SK-N-SH (cell line): Measurements from ENCODE around the gene EXOC6B. TPM values are rescaled to one million over a fixed set of nuclear protein-coding genes. Genes with fewer than 3 reads are reported as not detected.

ENCODE experiments used
- CTCF ChIA-PET: fragments of 300-600, 350-600 bp; formaldehyde crosslinking; extraction: SDS; loops from one replicate; lab custom pipeline; 2021; lab: Yijun Ruan, JAX
- POLR2A ChIA-PET: fragments of 350-600 bp; sonication (Branson Sonifier 250); formaldehyde crosslinking; extraction: SDS; loops from one replicate; lab custom pipeline; 2020; ENCODE audit warnings: antibody characterized with exemption, inconsistent platforms; lab: Yijun Ruan, JAX
- DNase-seq: peaks from one replicate; pipeline ENCODE4 v3.0.0; 2012
- H2AFZ ChIP-seq: fragments of 200-600 bp; sonication (generic); 2 replicates; pipeline ENCODE4 v1.8.1; 2016; ENCODE audit warnings: antibody characterized with exemption, mild to moderate bottlenecking, low read depth
- H3F3A ChIP-seq: fragments of 200-600 bp; sonication (generic); replicated peaks from 2 replicates; pipeline ENCODE3; 2016; ENCODE audit warnings: antibody characterized with exemption, mild to moderate bottlenecking; ENCODE audit not compliant: insufficient read depth
- H3K27ac ChIP-seq, 2 experiments: fragments of 200-500 bp in 1 of 2; fragments of 200-600 bp in 1 of 2; sonication (Bioruptor generic) in 1 of 2; sonication (generic), shearing (Covaris generic) in 1 of 2; 2 replicates each; pipeline versions ENCODE4 v1.5.1 to v1.6.1; 2014 to 2016; ENCODE audit warnings: low read depth in 2 of 2, inconsistent platforms in 1 of 2, low read length in 1 of 2, mild to moderate bottlenecking in 1 of 2, mixed read lengths in 1 of 2
- H3K27me3 ChIP-seq: fragments of 200-600 bp; sonication (generic), shearing (Covaris generic); 2 replicates; pipeline ENCODE4 v1.6.1; 2016; ENCODE audit warnings: mixed run types; ENCODE audit not compliant: insufficient read depth
- H3K36me3 ChIP-seq, 2 experiments: fragments of 200-500 bp in 1 of 2; fragments of 200-600 bp in 1 of 2; sonication (Bioruptor generic) in 1 of 2; sonication (generic) in 1 of 2; replicated peaks in 1 of 2; 2 replicates each; pipeline versions ENCODE3 to v1.5.1; 2014 to 2016; ENCODE audit warnings: low read length in 1 of 2, mild to moderate bottlenecking in 1 of 2; ENCODE audit not compliant: insufficient read depth in 2 of 2, control insufficient read depth in 1 of 2
- H3K4me1 ChIP-seq, 2 experiments: fragments of 200-500 bp in 1 of 2; fragments of 200-600 bp in 1 of 2; sonication (Bioruptor generic) in 1 of 2; sonication (generic), shearing (Covaris generic) in 1 of 2; 2 replicates each; pipeline versions ENCODE4 v1.5.1 to v1.6.1; 2014 to 2016; ENCODE audit warnings: low read depth in 1 of 2, low read length in 1 of 2, mixed run types in 1 of 2; ENCODE audit not compliant: insufficient read depth in 2 of 2, control insufficient read depth in 1 of 2
- H3K4me2 ChIP-seq: fragments of 200-600 bp; sonication (generic), shearing (Covaris generic); 2 replicates; pipeline ENCODE4 v1.6.1; 2017; ENCODE audit warnings: mixed run types
- H3K4me3 ChIP-seq, 2 experiments: fragments of 200-500 bp in 1 of 2; fragments of 200-600 bp in 1 of 2; sonication (Bioruptor generic) in 1 of 2; sonication (generic), shearing (Covaris generic) in 1 of 2; 2 replicates each; pipeline versions ENCODE4 v1.5.1 to v1.8.1; 2014 to 2016; ENCODE audit warnings: low read depth in 2 of 2, inconsistent platforms in 1 of 2, low read length in 1 of 2, mild to moderate bottlenecking in 1 of 2, mixed read lengths in 1 of 2, moderate library complexity in 1 of 2
- H3K79me2 ChIP-seq: fragments of 200-600 bp; sonication (generic); 2 replicates; pipeline ENCODE4 v1.8.1; 2017; ENCODE audit warnings: mild to moderate bottlenecking; ENCODE audit not compliant: insufficient read depth
- H3K9ac ChIP-seq: fragments of 200-600 bp; sonication (generic); 2 replicates; pipeline ENCODE4 v1.6.1; 2017; ENCODE audit warnings: mixed run types
- H3K9me2 ChIP-seq: fragments of 200-600 bp; sonication (generic); 2 replicates; pipeline ENCODE4 v1.6.1; 2017; ENCODE audit warnings: mixed run types
- H3K9me3 ChIP-seq: fragments of 200-600 bp; sonication (generic); 2 replicates; pipeline ENCODE4 v1.6.1; 2017; ENCODE audit warnings: mixed run types, mild to moderate bottlenecking, moderate library complexity
- H4K20me1 ChIP-seq: fragments of 200-600 bp; sonication (generic); 2 replicates; pipeline ENCODE4 v1.6.1; 2017; ENCODE audit warnings: mild to moderate bottlenecking, mixed run types; ENCODE audit not compliant: insufficient read depth
- CHD2 ChIP-seq: fragments of 150-350 bp; IDR thresholded peaks from 2 replicates; pipeline ENCODE4 v1.6.1; 2018; ENCODE audit warnings: low read length; ENCODE audit not compliant: partially characterized antibody
- CTCF ChIP-seq: fragments of 200-600 bp; sonication (generic); IDR thresholded peaks from 2 replicates; pipeline ENCODE4 v1.6.1; 2017; ENCODE audit warnings: antibody characterized with exemption, mild to moderate bottlenecking, moderate library complexity
- ELF1 ChIP-seq: IDR thresholded peaks from 2 replicates; pipeline ENCODE4 v1.4.0; 2012
- EP300 ChIP-seq, 2 experiments: IDR thresholded peaks; 2 replicates each; pipeline versions ENCODE4 v1.4.0 to v1.6.1; 2012; ENCODE audit warnings: borderline replicate concordance in 1 of 2, low read depth in 1 of 2, low read length in 1 of 2
- FOSL2 ChIP-seq: IDR thresholded peaks from 2 replicates; pipeline ENCODE4 v1.4.0; 2012; ENCODE audit warnings: low read depth, mild to moderate bottlenecking, moderate library complexity, borderline replicate concordance
- FOXJ3 ChIP-seq: sonication (generic); formaldehyde crosslinking; IDR thresholded peaks from 2 replicates; pipeline ENCODE4 v1.5.1; 2020; ENCODE audit warnings: mild to moderate bottlenecking, missing genetic modification reagents
- FOXM1 ChIP-seq: IDR thresholded peaks from 2 replicates; pipeline ENCODE4 v1.4.0; 2012; ENCODE audit warnings: low read depth, mild to moderate bottlenecking
- JUND ChIP-seq: IDR thresholded peaks from 2 replicates; pipeline ENCODE4 v1.4.0; 2012
- MAX ChIP-seq: IDR thresholded peaks from 2 replicates; pipeline ENCODE4 v1.4.0; 2012; ENCODE audit warnings: low read depth
- MEF2A ChIP-seq: IDR thresholded peaks from 2 replicates; pipeline ENCODE4 v1.4.0; 2012; ENCODE audit warnings: low read depth, borderline replicate concordance
- MXI1 ChIP-seq: IDR thresholded peaks from 2 replicates; pipeline ENCODE4 v1.6.1; 2012; ENCODE audit warnings: mild to moderate bottlenecking, low read depth, low read length, improper control_type of control experiment
- NFIC ChIP-seq: IDR thresholded peaks from 2 replicates; pipeline ENCODE4 v1.4.0; 2012; ENCODE audit warnings: borderline replicate concordance
- POLR2AphosphoS5 ChIP-seq: IDR thresholded peaks from 2 replicates; pipeline ENCODE4 v1.6.1; 2012; ENCODE audit warnings: low read depth, low read length
- RAD21 ChIP-seq: IDR thresholded peaks from 2 replicates; pipeline ENCODE4 v1.6.1; 2012; ENCODE audit warnings: mild to moderate bottlenecking, low read length
- RCOR1 ChIP-seq: fragments of 150-350 bp; IDR thresholded peaks from 2 replicates; pipeline ENCODE4 v1.6.1; 2017; ENCODE audit warnings: antibody characterized with exemption, low read length
- RFX5 ChIP-seq: IDR thresholded peaks from 2 replicates; pipeline ENCODE4 v1.6.1; 2012; ENCODE audit warnings: mild to moderate bottlenecking, improper control_type of control experiment, low read length
- RXRA ChIP-seq: IDR thresholded peaks from 2 replicates; pipeline ENCODE4 v1.4.0; 2012; ENCODE audit warnings: low read depth, mild to moderate bottlenecking, borderline replicate concordance
- TAF1 ChIP-seq: IDR thresholded peaks from 2 replicates; pipeline ENCODE4 v1.6.1; 2012; ENCODE audit warnings: low read depth, mild to moderate bottlenecking, low read length, moderate library complexity, borderline replicate concordance
- TCF12 ChIP-seq: IDR thresholded peaks from 2 replicates; pipeline ENCODE4 v1.4.0; 2012
- TEAD4 ChIP-seq: IDR thresholded peaks from 2 replicates; pipeline ENCODE4 v1.4.0; 2012; ENCODE audit warnings: mild to moderate bottlenecking, borderline replicate concordance; ENCODE audit not compliant: insufficient read depth
- USF1 ChIP-seq: IDR thresholded peaks from 2 replicates; pipeline ENCODE4 v1.4.0; 2012; ENCODE audit warnings: low read depth, borderline replicate concordance
- USF2 ChIP-seq: fragments of 150-350 bp; IDR thresholded peaks from 2 replicates; pipeline ENCODE4 v1.6.1; 2017; ENCODE audit warnings: antibody characterized with exemption, low read length, low read depth, borderline replicate concordance
- WGBS: methylation state at CpG from one replicate; pipeline ENCODE4 v1.1.6; 2017; ENCODE audit warnings: low lambda C conversion rate; 5-methylcytosine and 5-hydroxymethylcytosine counted together
- polyA plus RNA-seq, 3 experiments: library from polyadenylated mRNA; depleted of rRNA; stranded (reverse); fragments of >200 nt; gene quantifications; 2 replicates each; pipeline ENCODE4 v1.2.3, GENCODE V29; 2012

The EXOC6B gene
- polyA plus RNA-seq, 1 of the 3 experiments (the other 2 are of a cell fraction) = 7.4 TPM

GRCh38 chr2:72685638-72686213 lies 140.1 kb downstream of the EXOC6B start:
- Histone ChIP-seq H3K79me2 (no peaks in the 10 kb centered on the region), H3K9me2 (no peaks in the 10 kb centered on the region), H3K27me3 (no peaks in the 10 kb centered on the region), H3K4me1 (peaks cover 0 to 15% of the 10 kb centered on the region in 2 experiments; a peak in 1 of 4 replicates), H3F3A (peaks cover 8% of the 10 kb centered on the region), H3K27ac (no peak overlapping the region), H3K4me2 (no peak overlapping the region), H2AFZ (no peak overlapping the region), H3K9me3 (no peaks in the 10 kb centered on the region), H3K4me3 (no peak overlapping the region), H3K9ac (no peak overlapping the region), H4K20me1 (no peaks in the 10 kb centered on the region), H3K36me3 (peaks cover 0 to 7% of the 10 kb centered on the region in 2 experiments)
- TF ChIP-seq USF1 (no peak), TAF1 (no peak), USF2 (no peak), FOXM1 (no peak), FOXJ3 (CRISPR knock-in tag) (no peak), FOSL2 (no peak), NFIC (no peak), MAX (no peak)
- CTCF ChIA-PET = interaction anchor here (1.0 kb wide), 1 partner anchor 60 kb away, joined by 3 read pairs; no protein-coding TSS in a partner anchor
- 88% methylated on average over 3 of the region's 3 CpGs for WGBS
- no peak for DNase-seq
- POLR2A ChIA-PET = no interaction called here

GRCh38 chr2:72682061-72682460 lies 143.8 kb downstream of the EXOC6B start:
- no peaks in the 10 kb centered on the region for H3K27me3 ChIP-seq
- no peak overlapping the region for H3K4me2 ChIP-seq
- H3K9ac ChIP-seq = no peak overlapping the region
- H3K36me3 ChIP-seq = peaks cover 0 to 12% of the 10 kb centered on the region in 2 experiments
- peaks cover 4 to 15% of the 10 kb centered on the region in 2 experiments; a peak in 3 of 4 replicates for H3K4me1 ChIP-seq
- H3K79me2 ChIP-seq = no peaks in the 10 kb centered on the region
- no peaks in the 10 kb centered on the region for H3K9me2 ChIP-seq
- POLR2A ChIA-PET = no interaction called here
- H3K27ac ChIP-seq = no peak overlapping the region
- H2AFZ ChIP-seq = no peak overlapping the region
- H3K4me3 ChIP-seq = no peak overlapping the region
- H4K20me1 ChIP-seq = no peaks in the 10 kb centered on the region
- peaks cover 10% of the 10 kb centered on the region for H3F3A ChIP-seq
- CTCF ChIA-PET = interaction anchor here (1.8 kb wide), 1 partner anchor 11 kb away, joined by 4 read pairs; no protein-coding TSS in a partner anchor
- DNase-seq = no peak
- no peak for TF ChIP-seq MAX
- TF ChIP-seq TEAD4 = no peak
- no peak for TF ChIP-seq MEF2A
- no peak for TF ChIP-seq RFX5
- TF ChIP-seq FOXM1 = no peak
- TF ChIP-seq POLR2AphosphoS5 = no peak
- TF ChIP-seq ELF1 = no peak
- no peak for TF ChIP-seq FOXJ3 (CRISPR knock-in tag)
- no peak for TF ChIP-seq RXRA
- no peak for TF ChIP-seq TAF1
- no peak for TF ChIP-seq CHD2
- TF ChIP-seq USF1 = no peak
- no peak for TF ChIP-seq JUND
- no peak for TF ChIP-seq TCF12
- TF ChIP-seq CTCF = no peak
- no peak for TF ChIP-seq NFIC
- no peak for TF ChIP-seq RAD21
- TF ChIP-seq RCOR1 = no peak
- no peak for TF ChIP-seq EP300 (IDR thresholded peaks at IDR 0.05; ENCODE audit: borderline replicate concordance in 1 of 2, low read depth in 1 of 2, low read length in 1 of 2)
- no peak for TF ChIP-seq MXI1
- no peaks in the 10 kb centered on the region for H3K9me3 ChIP-seq
